Kidney (tissue), 14 donors: Measurements from ENCODE around the gene ATP1A3. TPM values are rescaled to one million over a fixed set of nuclear protein-coding genes. Genes with fewer than 3 reads are reported as not detected.

Experiments
- DNase-seq, 5 donors: peaks; one replicate each; pipeline ENCODE4 v3.0.0-alpha.2; 2013 to 2020
- FAIRE-seq: peaks from 2 replicates; lab custom pipeline; 2012; peaks lifted over from hg19 to GRCh38; lab: Jason Lieb, UNC
- H3K27ac ChIP-seq, 2 donors: one replicate each; pipeline ENCODE4 v1.7.0; 2013; ENCODE audit warnings: low read depth in 2 of 2, low read length in 2 of 2, inconsistent platforms in 1 of 2
- H3K27me3 ChIP-seq: one replicate; pipeline ENCODE4 v1.7.1; 2013; ENCODE audit warnings: low read length, inconsistent platforms; ENCODE audit not compliant: control insufficient read depth, insufficient read depth
- H3K36me3 ChIP-seq, 3 donors: one replicate each; pipeline versions ENCODE4 v1.7.0 to v1.7.1; 2013; ENCODE audit warnings: low read length in 3 of 3, control low read depth in 1 of 3, inconsistent platforms in 1 of 3; ENCODE audit not compliant: insufficient read depth in 3 of 3, control insufficient read depth in 2 of 3
- H3K4me1 ChIP-seq, 3 donors: one replicate each; pipeline versions ENCODE4 v1.7.0 to v1.7.1; 2013; ENCODE audit warnings: low read length in 3 of 3, inconsistent platforms in 1 of 3, low read depth in 1 of 3; ENCODE audit not compliant: control insufficient read depth in 2 of 3, insufficient read depth in 2 of 3
- H3K4me3 ChIP-seq, 3 donors: one replicate each; pipeline versions ENCODE4 v1.7.0 to v1.8.1; 2013; ENCODE audit warnings: low read length in 3 of 3, control low read depth in 1 of 3, inconsistent platforms in 1 of 3
- H3K9ac ChIP-seq, 3 donors: one replicate each; pipeline versions ENCODE4 v1.7.0 to v1.7.1; 2013; ENCODE audit warnings: low read length in 3 of 3, control low read depth in 1 of 3, inconsistent platforms in 1 of 3
- H3K9me3 ChIP-seq, 3 donors: one replicate each; pipeline versions ENCODE4 v1.7.0 to v1.7.1; 2013; ENCODE audit warnings: low read length in 3 of 3, control low read depth in 1 of 3, inconsistent platforms in 1 of 3; ENCODE audit not compliant: control insufficient read depth in 2 of 3, insufficient read depth in 1 of 3
- intact Hi-C: fragments of 100-400 bp; cut with DNase I; formaldehyde crosslinking; loops from one replicate; pipeline ENCODE4 v1.11.1; 2022
- polyA plus RNA-seq: library from polyadenylated mRNA; stranded (reverse); fragments of 350-450 nt; fragmentation: Illumina TruSeq; extraction: RNeasy Lipid Tissue Mini Kit (QIAGEN cat#74804); gene quantifications from one replicate; pipeline ENCODE4 v1.2.3, GENCODE V29; 2014; ENCODE audit warnings: low read depth, low replicate concordance; ENCODE audit not compliant: insufficient read depth
- total RNA-seq: library from RNA; stranded (reverse); fragmentation: NEBNext Ultra II Directional; extraction: Animal tissue kit (Norgen Biotek cat#: 25700); gene quantifications from one replicate; pipeline ENCODE4 v1.2.1, GENCODE V29; 2021
- TF ChIP-seq, protein P1 (sequence below): IDR thresholded peaks from 3 replicates; pipeline ENCODE4 v1.5.1; 2012; ENCODE audit warnings: mild to moderate bottlenecking, moderate library complexity, borderline replicate concordance; ENCODE audit not compliant: insufficient read depth; ENCODE audit errors: extremely low read depth
- donor health status: control.
- donor health status: control.
- donor health status: control.
- donor health status: control.
- donor health status: control.
- donor health status: DM: yes; HTN: yes; CAD: no.
- donor health status: Normal renal cell carcinoma (clear cell type).

The ATP1A3 gene
- total and polyA plus RNA-seq, 2 donors from 2014 or later, result not detected

DNA sequence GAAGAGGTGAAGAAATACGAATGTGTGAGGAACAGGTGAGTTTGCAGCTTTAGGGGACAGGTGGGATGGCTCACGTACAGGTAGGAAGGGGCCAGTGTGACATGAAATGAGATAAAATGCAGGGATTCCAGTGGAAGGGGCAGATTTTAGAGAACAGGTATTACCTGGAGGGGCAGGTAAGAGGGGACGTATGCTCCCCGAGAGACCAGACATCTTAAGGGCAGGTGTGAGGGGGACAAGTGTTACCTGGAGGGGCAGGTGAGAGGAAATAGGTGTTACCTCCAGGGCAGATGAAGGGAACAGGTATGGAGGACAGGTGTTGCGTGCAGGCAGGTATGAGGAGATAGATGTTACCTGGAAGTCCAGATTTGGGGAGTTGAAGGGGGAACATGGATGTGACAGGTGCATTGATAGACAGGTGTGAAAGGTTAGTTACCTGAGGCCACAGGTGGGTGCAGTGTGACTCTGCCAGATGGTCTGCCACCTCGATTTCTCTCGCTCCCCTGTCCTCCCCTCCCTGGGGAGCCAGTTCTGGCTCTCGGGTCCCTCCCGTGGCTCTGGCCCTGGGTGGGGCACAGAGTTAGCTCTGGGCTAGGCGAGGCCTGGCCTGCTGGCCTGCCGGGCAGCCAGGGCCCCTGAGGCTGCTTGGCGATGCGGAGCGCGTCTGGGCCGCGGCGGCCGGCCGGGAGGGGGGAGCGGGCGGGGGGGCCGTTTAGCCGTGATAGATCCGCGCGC, 67.8 kb downstream of the ATP1A3 start:
- peaks cover 0 to 6% (median 4%) of the 10 kb centered on the region in 3 donors for H3K4me1 ChIP-seq
- no peak for DNase-seq
- H3K36me3 ChIP-seq, result no peaks in the 10 kb centered on the region
- H3K27ac ChIP-seq, result no peak overlapping the region
- no peaks in the 10 kb centered on the region for H3K9me3 ChIP-seq
- no peak overlapping the region for H3K4me3 ChIP-seq
- TF ChIP-seq, protein P1, sequence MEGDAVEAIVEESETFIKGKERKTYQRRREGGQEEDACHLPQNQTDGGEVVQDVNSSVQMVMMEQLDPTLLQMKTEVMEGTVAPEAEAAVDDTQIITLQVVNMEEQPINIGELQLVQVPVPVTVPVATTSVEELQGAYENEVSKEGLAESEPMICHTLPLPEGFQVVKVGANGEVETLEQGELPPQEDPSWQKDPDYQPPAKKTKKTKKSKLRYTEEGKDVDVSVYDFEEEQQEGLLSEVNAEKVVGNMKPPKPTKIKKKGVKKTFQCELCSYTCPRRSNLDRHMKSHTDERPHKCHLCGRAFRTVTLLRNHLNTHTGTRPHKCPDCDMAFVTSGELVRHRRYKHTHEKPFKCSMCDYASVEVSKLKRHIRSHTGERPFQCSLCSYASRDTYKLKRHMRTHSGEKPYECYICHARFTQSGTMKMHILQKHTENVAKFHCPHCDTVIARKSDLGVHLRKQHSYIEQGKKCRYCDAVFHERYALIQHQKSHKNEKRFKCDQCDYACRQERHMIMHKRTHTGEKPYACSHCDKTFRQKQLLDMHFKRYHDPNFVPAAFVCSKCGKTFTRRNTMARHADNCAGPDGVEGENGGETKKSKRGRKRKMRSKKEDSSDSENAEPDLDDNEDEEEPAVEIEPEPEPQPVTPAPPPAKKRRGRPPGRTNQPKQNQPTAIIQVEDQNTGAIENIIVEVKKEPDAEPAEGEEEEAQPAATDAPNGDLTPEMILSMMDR, result no peak
- peaks cover 76% of the 10 kb centered on the region for H3K27me3 ChIP-seq
- FAIRE-seq, result no peak
- no peak overlapping the region for H3K9ac ChIP-seq
- intact Hi-C loops, result no loop called here

DNA sequence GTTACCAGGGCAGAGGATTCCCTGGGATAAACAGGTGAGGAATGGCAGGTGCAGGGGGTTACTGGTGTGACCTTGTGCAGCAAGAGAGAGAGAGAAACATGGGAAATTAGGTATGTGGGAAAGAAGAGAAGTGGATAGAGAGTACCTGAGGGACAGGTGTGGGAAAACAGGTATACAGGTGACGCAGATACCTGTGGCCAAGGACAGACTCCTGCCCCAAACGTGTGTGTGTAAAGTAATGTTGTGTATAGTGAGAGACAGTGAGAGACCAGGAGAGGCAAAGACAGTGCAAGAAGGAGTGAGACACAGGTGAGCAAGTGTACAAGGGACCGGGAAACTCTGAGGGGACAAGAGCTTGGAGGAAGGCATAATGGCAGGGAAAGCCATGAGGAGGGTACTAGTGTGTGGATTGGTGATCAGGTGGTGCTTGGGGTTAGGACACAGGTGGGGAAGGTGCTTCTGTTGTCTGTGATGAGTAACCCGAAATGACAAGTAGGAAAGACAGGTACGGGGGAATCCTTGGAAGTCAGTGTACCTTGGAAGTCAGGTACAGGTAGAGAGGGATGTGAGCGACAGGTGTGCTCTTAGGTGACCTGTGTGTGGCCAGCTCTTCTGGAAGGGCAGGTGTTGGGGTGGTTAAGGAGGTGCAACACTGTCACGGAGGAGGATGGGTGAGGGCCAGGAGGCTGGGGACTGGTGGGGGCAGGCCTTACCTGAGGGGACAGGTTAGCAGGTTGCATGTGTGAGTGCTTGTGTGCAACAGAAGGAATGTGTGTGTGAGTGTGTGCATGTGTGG, 68.6 kb downstream of the ATP1A3 start:
- no peak overlapping the region for H3K4me3 ChIP-seq
- H3K9me3 ChIP-seq, result no peaks in the 10 kb centered on the region
- peaks cover 0 to 6% (median 4%) of the 10 kb centered on the region in 3 donors for H3K4me1 ChIP-seq
- TF ChIP-seq, protein P1, result no peak
- DNase-seq (no peak), FAIRE-seq (no peak)
- peaks cover 72% of the 10 kb centered on the region for H3K27me3 ChIP-seq
- H3K36me3 ChIP-seq, result no peaks in the 10 kb centered on the region
- no peak overlapping the region for H3K27ac ChIP-seq
- H3K9ac ChIP-seq, result no peak overlapping the region
- intact Hi-C loops, result no loop called here

DNA sequence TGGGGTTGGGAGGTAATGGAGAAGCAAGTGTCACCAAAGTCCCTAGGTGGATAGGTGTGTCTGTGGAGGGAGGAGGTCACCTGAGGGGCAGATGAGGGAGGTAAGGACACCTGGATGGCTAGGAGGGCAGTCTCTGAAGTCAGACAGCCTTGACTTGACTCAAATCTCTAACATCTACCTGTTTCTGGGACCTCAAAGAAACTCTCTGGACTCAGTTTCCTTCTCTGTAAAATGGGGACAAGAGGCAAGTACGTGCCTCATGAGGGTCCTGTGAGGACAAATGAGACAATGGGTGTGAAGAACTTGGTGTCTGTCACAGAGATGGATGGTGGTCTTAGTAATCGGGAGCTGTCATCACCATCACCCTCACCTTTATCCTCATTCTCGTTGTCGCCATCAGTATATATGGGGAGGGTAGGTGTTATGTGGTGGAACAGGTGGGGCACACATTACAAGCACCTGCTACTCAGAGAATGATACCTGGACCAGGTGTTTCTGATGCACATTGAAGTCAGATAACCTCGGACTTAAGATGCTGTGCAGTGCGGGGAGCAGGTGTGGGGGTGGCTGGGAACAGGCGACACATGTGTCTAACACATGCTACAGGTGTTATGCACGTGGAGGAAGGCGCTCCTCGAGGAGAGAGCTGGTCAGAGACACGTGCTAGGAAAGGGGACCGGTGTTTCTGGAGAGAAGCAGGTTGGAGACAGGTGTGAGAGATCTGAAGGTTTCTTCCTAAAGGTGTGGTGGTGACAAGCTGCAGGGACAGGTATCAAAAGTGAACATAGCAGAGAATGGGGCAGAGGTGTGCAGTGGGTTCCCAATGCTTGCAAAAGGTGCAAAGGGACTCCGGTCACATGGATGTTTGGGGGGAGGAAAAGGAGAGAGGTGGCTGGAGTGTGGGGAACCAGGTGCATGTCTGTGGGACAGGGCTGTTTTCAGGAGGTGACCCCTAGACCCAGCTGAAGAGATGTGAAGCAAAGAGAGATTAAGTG, 69.6 kb downstream of the ATP1A3 start:
- Histone ChIP-seq H3K36me3 (no peaks in the 10 kb centered on the region), H3K27ac (no peak overlapping the region), H3K27me3 (peaks cover 68% of the 10 kb centered on the region), H3K4me3 (no peak overlapping the region), H3K9ac (no peak overlapping the region), H3K9me3 (peaks cover 0 to 4% (median 0%) of the 10 kb centered on the region in 3 donors), H3K4me1 (peaks cover 0 to 6% (median 4%) of the 10 kb centered on the region in 3 donors)
- FAIRE-seq (no peak), DNase-seq (no peak)
- TF ChIP-seq, protein P1, result no peak
- intact Hi-C loops, result no loop called here
